GM03348 (cell line): ENCODE measurements around the gene EFCAB6.
A peak's percentile ranks its signal among the peaks of the same experiment; 100 is the strongest.

Source experiments
- DNase-seq: peaks from one replicate; pipeline ENCODE4 v3.0.0; 2012; ENCODE audit warnings: low spot score

EFCAB6 gene

GRCh38 chr22:43744700-43745410 is 67.2 kb downstream of the EFCAB6 start:
- DNase-seq: no peak

- DNase-seq: no peak
Observed at GRCh38 chr22:43743929-43744643, 68.0 kb downstream of the EFCAB6 start.

- DNase-seq: no peak
Observed at GRCh38 chr22:43743131-43743530, 69.0 kb downstream of the EFCAB6 start.

- DNase-seq: no peak
Observed at GRCh38 chr22:43742154-43742950, 69.8 kb downstream of the EFCAB6 start.

- no peak for DNase-seq
Observed at GRCh38 chr22:43740587-43741270, 71.4 kb downstream of the EFCAB6 start.

GRCh38 chr22:43739851-43740379 is 72.2 kb downstream of the EFCAB6 start:
- DNase-seq: no peak

- DNase-seq: no peak
Observed at GRCh38 chr22:43737150-43737828, 74.8 kb downstream of the EFCAB6 start.

GRCh38 chr22:43736651-43737050 is 75.5 kb downstream of the EFCAB6 start:
- DNase-seq: no peak

GRCh38 chr22:43734370-43735150 is 77.5 kb downstream of the EFCAB6 start:
- no peak for DNase-seq

GRCh38 chr22:43733138-43733537 is 79.0 kb downstream of the EFCAB6 start:
- no peak for DNase-seq

GRCh38 chr22:43731988-43732387 is 80.1 kb downstream of the EFCAB6 start:
- peak; percentile 26 for DNase-seq

GRCh38 chr22:43726964-43727543 is 85.1 kb downstream of the EFCAB6 start:
- DNase-seq: no peak

- DNase-seq: no peak
Observed at GRCh38 chr22:43726322-43726721, 85.8 kb downstream of the EFCAB6 start.

- DNase-seq: peak; percentile 22
Observed at GRCh38 chr22:43723816-43724215, 88.3 kb downstream of the EFCAB6 start.

GRCh38 chr22:43722444-43722843 is 89.7 kb downstream of the EFCAB6 start:
- DNase-seq: no peak

- DNase-seq: no peak
Observed at GRCh38 chr22:43720716-43721115, 91.4 kb downstream of the EFCAB6 start.

- DNase-seq: no peak
Observed at GRCh38 chr22:43714104-43714503, 98.0 kb downstream of the EFCAB6 start.

GRCh38 chr22:43711681-43712080 is 100.4 kb downstream of the EFCAB6 start:
- no peak for DNase-seq

GRCh38 chr22:43707648-43708047 is 104.5 kb downstream of the EFCAB6 start:
- DNase-seq: no peak
